Activated effector memory CD4-positive, alpha-beta T cell treated with Interleukin-2 at 50 U/mL for 16 hours (primary cell): Measurements from ENCODE around the gene PLP2.
A peak's percentile ranks its signal among the peaks of the same experiment; 100 is the strongest.
"Not testable (repeated sequence)": the region's sequence is repeated elsewhere in the genome, so short reads cannot be mapped to it uniquely, and the experiment has no call there.

Experiments used
- DNase-seq: peaks from one replicate; pipeline ENCODE4 v3.0.0-alpha.2; 2020

The PLP2 gene

DNA sequence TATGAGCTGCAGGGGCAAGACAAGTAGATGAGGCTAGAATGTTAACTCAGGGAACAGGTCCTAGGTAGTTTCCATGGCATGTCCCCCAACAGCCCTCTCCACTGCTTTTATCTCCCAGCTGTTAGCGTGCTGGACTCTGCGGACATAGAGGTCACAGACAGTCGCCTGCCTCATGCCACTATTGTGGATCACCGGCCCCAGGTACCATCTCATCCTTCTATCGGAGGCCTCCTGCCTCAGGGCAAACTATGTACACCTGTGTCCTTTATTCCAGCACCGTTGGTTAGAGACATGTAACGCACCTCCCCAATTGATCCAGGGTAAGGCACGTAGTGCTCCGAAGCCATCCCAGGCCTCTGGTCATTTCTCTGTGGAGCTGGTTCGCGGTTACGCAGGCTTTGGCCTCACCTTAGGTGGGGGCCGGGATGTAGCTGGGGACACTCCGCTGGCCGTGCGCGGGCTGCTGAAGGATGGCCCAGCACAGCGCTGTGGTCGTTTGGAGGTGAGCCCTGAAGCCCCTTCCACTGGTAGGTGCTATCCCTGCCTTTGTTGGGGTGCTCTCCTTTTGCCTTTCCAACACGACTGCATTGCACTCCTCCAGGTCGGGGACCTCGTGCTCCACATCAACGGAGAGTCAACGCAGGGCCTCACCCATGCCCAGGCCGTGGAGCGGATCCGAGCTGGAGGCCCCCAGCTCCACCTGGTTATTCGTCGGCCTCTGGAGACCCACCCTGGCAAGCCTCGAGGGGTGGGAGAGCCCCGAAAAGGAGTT is 6.9 kb upstream of the PLP2 start:
- DNase-seq, result no peak

- DNase-seq, result peak; percentile 67
Measured at GRCh38 chrX:49165901-49166881, 5.5 kb upstream of the PLP2 start.

GRCh38 chrX:49166914-49167739 is 4.6 kb upstream of the PLP2 start:
- DNase-seq, result peak; percentile 58

DNA sequence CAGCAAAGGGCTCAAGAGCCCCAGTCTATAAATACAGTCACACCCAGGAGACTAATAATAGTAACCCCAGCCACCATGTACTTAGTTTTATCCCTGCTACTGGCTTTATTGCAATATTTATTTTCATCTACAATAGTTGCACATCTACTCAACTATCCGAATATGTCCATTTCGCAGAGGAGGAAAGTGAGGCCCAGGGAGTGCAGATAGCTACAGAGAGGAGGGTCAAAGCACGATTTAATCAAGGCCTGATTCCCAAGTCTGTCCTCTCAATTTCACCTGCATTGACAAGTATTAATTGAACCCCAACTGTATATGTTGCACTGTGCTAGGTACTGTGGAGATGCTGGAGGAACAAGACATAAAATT is 4.0 kb upstream of the PLP2 start:
- DNase-seq, result no peak

- DNase-seq, result peak; percentile 64
Measured at GRCh38 chrX:49172280-49172780, 632 bp downstream of the PLP2 start.

DNA sequence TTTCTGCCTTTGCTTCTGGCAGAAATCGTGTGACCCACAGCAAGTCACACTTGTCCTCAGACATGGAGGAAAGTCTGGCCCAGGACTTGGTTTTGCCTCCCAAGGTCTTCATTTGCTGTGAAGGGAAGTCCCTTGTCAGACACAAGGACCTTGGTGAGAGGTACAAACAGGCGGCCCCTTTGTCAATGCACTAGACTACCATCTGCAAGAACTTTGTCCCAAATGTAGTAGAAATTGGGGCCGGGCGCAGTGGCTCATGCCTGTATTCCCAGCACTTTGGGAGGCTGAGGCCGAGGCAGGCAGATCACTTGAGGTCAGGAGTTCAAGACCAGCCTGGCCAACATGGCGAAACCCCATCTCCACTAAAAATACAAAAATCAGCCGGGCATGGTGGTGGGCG is 1.8 kb downstream of the PLP2 start:
- DNase-seq, result not testable (repeated sequence)

GRCh38 chrX:49174723-49175122 is 3.0 kb downstream of the PLP2 start:
- no peak for DNase-seq

DNA sequence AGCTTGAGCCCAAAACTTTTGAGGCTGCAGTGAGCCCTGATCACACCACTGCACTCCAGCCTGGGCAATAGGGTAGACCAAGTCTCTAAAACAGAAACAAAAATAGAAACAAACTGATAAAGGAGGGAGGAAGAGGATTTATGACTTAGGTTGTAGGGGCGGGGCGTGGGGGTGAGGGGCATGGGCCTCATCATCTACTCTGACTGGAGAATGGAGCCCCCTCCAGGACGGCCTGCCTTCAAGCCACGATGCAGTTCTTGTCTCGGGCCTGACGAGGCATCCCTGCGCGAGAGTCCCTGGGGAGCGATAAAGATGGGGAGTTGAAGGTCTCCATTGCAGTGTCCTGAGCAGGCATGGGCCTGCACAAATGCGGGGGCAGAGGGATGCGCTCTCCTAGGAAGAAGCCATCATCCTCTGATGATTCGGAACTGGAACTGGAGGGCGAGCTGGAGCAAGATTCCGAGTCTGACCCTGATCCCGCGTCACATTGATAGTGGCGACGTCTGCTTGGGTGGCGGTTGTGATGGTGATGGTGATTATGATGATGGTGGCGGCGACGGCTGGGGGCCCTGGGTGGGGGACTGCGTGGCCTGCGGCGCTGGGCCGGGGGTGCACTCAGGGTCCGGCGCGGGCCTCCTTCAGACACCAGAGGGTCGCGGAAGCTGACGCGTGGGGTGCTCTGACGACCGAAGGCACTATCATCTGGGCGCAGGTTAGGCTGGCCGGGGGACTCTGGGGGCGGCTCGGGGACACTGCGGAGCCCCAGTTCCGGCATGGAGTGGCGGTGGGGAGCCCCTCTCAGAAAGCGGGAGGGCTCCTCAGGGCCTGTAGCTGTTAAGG is 4.0 kb downstream of the PLP2 start:
- DNase-seq, result no peak

- DNase-seq, result no peak
Measured at GRCh38 chrX:49176421-49177326, 5.0 kb downstream of the PLP2 start.

- no peak for DNase-seq
Measured at GRCh38 chrX:49177338-49177833, 5.7 kb downstream of the PLP2 start.

GRCh38 chrX:49177873-49178480 is 6.3 kb downstream of the PLP2 start:
- DNase-seq, result no peak

- no peak for DNase-seq
Measured at GRCh38 chrX:49178537-49178936, 6.8 kb downstream of the PLP2 start.

DNA sequence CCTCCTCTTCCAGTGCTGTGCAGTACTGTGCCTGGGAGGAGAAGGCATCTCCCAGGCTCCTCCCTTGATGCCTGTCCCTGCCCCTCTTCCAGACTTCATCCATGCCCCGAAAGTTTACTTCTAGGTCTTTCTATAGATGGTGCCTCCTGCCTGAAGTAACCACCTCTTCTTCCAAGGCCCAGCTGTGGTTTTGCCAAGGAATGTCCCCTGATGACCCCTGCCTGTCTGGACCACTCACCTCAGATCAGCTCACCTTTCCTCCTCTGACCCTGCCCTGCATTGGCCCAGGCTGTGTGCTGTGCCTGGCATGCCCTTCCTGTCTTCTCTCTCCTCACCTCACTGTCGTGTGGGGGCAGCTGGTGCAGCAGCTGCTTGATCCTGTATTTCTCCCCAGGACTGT is 7.7 kb downstream of the PLP2 start:
- DNase-seq, result no peak

DNA sequence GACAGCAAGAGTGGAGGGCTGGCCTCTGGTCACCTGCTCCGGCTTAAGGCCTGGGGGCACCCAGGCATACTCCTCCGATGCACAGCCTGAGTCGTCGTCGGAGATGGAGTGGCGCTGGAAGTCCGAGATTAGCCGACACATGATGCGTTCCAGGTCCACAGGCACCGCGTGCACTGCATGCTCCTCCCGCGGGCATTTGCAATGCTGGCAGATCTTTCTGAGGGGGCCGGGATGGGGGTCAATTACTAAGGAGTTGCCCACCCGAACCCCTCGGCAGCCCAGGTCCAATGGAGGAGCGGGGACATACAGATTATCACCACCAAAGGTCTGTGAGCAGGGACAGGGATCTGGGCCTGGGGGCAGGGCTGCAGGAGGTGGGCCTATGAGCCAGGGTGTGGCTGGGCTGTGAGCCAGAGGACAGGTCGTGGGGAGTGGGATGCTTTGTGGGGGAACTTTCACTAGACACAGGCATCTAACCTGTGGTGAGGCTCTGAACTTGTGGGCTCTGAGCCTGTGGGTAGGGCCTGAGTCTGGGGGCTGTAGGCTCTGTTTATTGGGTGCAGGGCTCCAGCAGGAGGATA is 12.1 kb downstream of the PLP2 start:
- DNase-seq, result no peak

DNA sequence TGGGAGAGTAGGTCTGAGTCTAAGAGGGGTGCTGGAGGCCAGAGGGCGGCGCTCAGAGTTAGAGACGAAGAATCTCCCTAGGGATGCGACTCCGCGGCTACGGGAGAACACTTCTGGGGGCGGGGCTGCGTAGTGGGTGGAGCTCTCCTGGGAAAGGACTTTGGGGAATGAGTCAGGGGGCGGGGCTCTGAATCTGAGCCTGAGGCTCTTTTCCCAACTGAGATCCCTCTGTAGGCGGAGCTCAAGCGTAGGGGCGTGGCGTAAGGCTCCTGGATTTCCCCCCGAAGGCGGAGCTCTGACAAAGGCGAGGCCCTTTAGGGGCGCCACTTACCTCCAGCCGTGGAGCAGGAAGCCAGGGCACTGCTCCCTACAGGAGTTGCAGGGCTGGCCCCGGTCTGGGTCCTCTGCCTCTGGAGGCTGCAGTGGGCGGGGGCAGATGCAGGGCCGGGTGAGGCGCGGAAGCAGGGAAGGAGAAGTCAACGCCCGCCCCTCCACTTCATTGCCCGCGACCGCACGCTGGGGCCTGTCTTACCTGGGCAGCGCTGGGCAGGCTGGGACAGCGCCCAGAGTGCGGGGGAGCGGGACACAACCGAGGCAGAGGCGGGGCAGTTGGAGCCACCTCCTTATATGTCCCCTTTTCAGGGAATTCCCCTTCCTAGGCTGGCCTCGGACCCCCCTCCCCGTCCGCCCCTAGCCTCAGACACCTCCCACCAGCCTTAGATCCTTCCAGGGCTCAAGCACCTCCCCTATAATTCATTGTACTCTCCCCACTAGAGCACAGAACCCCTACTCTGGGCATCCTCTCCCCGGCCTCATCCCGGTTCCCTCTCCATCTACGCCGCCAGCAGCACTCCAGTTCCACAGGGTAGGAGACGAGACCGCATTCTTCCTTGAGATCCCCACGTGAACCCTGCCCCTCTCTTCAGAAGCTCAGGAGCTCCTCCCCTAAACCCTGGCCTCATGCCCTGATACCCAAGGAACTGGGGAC is 12.9 kb downstream of the PLP2 start:
- no peak for DNase-seq

- peak; percentile 60 for DNase-seq
Measured at GRCh38 chrX:49186125-49187027, 14.7 kb downstream of the PLP2 start, which contains the start of gene PRICKLE3. Gene PRICKLE3, minus strand, starts transcription at chrX:49186373. Its CDS starts 76 bp downstream, at chrX:49186297.

DNA sequence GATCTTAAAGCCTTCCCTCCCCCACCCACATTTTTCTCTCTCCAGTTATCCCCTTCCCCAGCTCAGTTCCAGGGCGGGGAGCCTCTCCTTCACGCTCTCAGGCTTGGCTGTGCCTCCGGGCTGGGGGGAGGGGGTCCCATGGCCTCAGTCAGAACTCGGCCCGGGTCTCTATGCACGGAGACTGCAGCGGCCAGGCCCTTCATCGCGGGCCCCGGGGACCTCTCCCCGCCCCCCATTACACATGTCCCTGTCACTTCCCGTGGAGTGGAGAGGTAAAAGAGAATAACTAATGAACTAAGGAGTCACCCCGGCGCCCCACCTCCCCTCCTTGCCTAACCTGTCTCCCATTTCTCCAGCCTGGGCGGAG is 15.3 kb downstream of the PLP2 start:
- DNase-seq, result no peak
